AG04450 (cell line): ENCODE measurements around the gene SNRNP70. TPM values are rescaled to one million over a fixed set of nuclear protein-coding genes. Genes with fewer than 3 reads are reported as not detected.

Experiments used
- CTCF ChIA-PET: fragments of 300-600, 350-600 bp; formaldehyde crosslinking; extraction: SDS; loops from one replicate; lab custom pipeline; 2022; ENCODE audit warnings: antibody characterized with exemption, inconsistent platforms; lab: Charles Lee
- POLR2A ChIA-PET: fragments of 350-600 bp; formaldehyde crosslinking; extraction: SDS; loops from one replicate; lab custom pipeline; 2021; ENCODE audit warnings: antibody characterized with exemption, inconsistent platforms; lab: Yijun Ruan, JAX
- DNase-seq: peaks from one replicate; pipeline ENCODE4 v3.0.0-alpha.2; 2011; ENCODE audit warnings: low read depth, low spot score
- H3K27ac ChIP-seq: one replicate; pipeline ENCODE4 v1.5.1; 2012; ENCODE audit warnings: low read depth, low read length, control low read depth
- H3K27me3 ChIP-seq: one replicate; pipeline ENCODE4 v1.6.0; 2012; ENCODE audit warnings: low read length; ENCODE audit not compliant: control insufficient read depth, insufficient read depth
- H3K4me3 ChIP-seq: 2 replicates; pipeline ENCODE4 v1.5.1; 2011; ENCODE audit warnings: mild to moderate bottlenecking, low read depth, low read length, control low read depth
- H3K9me3 ChIP-seq: 2 replicates; pipeline ENCODE4 v1.5.1; 2012; ENCODE audit warnings: low read length; ENCODE audit not compliant: control insufficient read depth, insufficient read depth
- CTCF ChIP-seq: IDR thresholded peaks from 2 replicates; pipeline ENCODE4 v1.5.1; 2011; ENCODE audit warnings: low read depth, low read length, control low read depth, inconsistent platforms
- polyA plus RNA-seq: library from polyadenylated mRNA; depleted of rRNA; stranded (reverse); fragments of >200 nt; gene quantifications from 2 replicates; pipeline ENCODE4 v1.2.3, GENCODE V29; 2011

SNRNP70 gene
- polyA plus RNA-seq, 1 experiment = 117 TPM

- ChIA-PET POLR2A (interaction anchor here (1.5 kb wide), 1 partner anchor 21 kb away, joined by 3 read pairs; the partner anchor contains the start of gene LIN7B), CTCF (interaction anchor here (3.0 kb wide), 1 partner anchor 11 kb away, joined by 12 read pairs; no protein-coding TSS in a partner anchor)
- Histone ChIP-seq H3K9me3 (no peaks in the 10 kb centered on the region; the same call in 1 of the 2 replicates), H3K27ac (no peak overlapping the region), H3K4me3 (no peak overlapping the region), H3K27me3 (no peaks in the 10 kb centered on the region)
- no peak for DNase-seq
- TF ChIP-seq CTCF = no peak
Observed at GRCh38 chr19:49135686-49136085, 50.4 kb downstream of the SNRNP70 start.

GRCh38 chr19:49136771-49137171 is 51.5 kb downstream of the SNRNP70 start:
- no peaks in the 10 kb centered on the region; the same call in 1 of the 2 replicates for H3K9me3 ChIP-seq
- no peak for TF ChIP-seq CTCF
- DNase-seq = no peak
- H3K4me3 ChIP-seq = no peak overlapping the region
- H3K27ac ChIP-seq = no peak overlapping the region
- ChIA-PET POLR2A (interaction anchor here (1.5 kb wide), 1 partner anchor 22 kb away, joined by 3 read pairs; the partner anchor contains the start of gene LIN7B), CTCF (no interaction called here)
- H3K27me3 ChIP-seq = no peaks in the 10 kb centered on the region

GRCh38 chr19:49140951-49141350 is 55.7 kb downstream of the SNRNP70 start:
- CTCF ChIA-PET = no interaction called here
- TF ChIP-seq CTCF = no peak
- DNase-seq = no peak
- POLR2A ChIA-PET = no interaction called here
- Histone ChIP-seq H3K4me3 (no peak overlapping the region), H3K9me3 (no peaks in the 10 kb centered on the region; the same call in 1 of the 2 replicates), H3K27me3 (no peaks in the 10 kb centered on the region), H3K27ac (no peak overlapping the region)

GRCh38 chr19:49141352-49141751 is 56.1 kb downstream of the SNRNP70 start:
- Histone ChIP-seq H3K4me3 (no peak overlapping the region), H3K9me3 (no peaks in the 10 kb centered on the region; the same call in 1 of the 2 replicates), H3K27me3 (no peaks in the 10 kb centered on the region), H3K27ac (no peak overlapping the region)
- ChIA-PET POLR2A (interaction anchor here (0.6 kb wide), 1 partner anchor 11 kb away, joined by 3 read pairs; no protein-coding TSS in a partner anchor), CTCF (no interaction called here)
- DNase-seq = no peak
- TF ChIP-seq CTCF = no peak

GRCh38 chr19:49142866-49143335 is 57.6 kb downstream of the SNRNP70 start:
- POLR2A ChIA-PET = interaction anchor here (0.6 kb wide), 1 partner anchor 293 kb away, joined by 7 read pairs; no protein-coding TSS in a partner anchor
- no peaks in the 10 kb centered on the region for H3K9me3 ChIP-seq
- no peak overlapping the region for H3K27ac ChIP-seq
- CTCF ChIA-PET = interaction anchor here (0.7 kb wide), 1 partner anchor 45 kb away, joined by 3 read pairs; no protein-coding TSS in a partner anchor
- H3K27me3 ChIP-seq = no peaks in the 10 kb centered on the region
- DNase-seq = peak; percentile 69
- peak overlapping the region; percentile 92 for H3K4me3 ChIP-seq
- TF ChIP-seq CTCF = no peak
